ENCODE results near the gene PYDC1. TPM values are rescaled to one million over a fixed set of nuclear protein-coding genes. Genes with fewer than 3 reads are reported as not detected.

PYDC1 gene
- total and polyA plus RNA-seq, 10 of the 15 experiments (the other 5 are each of a cell fraction or from before 2014, with no cell fraction given) = not detected

GRCh38 chr16:31193874-31194273 lies 23.1 kb downstream of the PYDC1 start:
- no peaks in the 10 kb centered on the region for H4K20me1 ChIP-seq (ENCODE audit: control insufficient read depth, insufficient read depth)
- CTCF ChIA-PET = no interaction called here
- H3K9me3 ChIP-seq (replicated peaks; ENCODE audit: control insufficient read depth, insufficient read depth, low read length) = no peaks in the 10 kb centered on the region
- H3K36me3 ChIP-seq (ENCODE audit: control insufficient read depth in 2 of 2, insufficient read depth in 2 of 2, low read length in 1 of 2) = peaks cover 28 to 57% of the 10 kb centered on the region in 2 experiments
- DNase-seq (ENCODE audit: low read depth, low spot score) = no peak
- no peak overlapping the region for H3K9ac ChIP-seq (ENCODE audit: control insufficient read depth, insufficient read depth, low read length)
- no peak overlapping the region for H3K4me3 ChIP-seq
- peaks cover 4% of the 10 kb centered on the region for H3K4me1 ChIP-seq (ENCODE audit: control insufficient read depth, insufficient read depth, low read length)
- POLR2A ChIA-PET = interaction anchor here (0.9 kb wide), 1 partner anchor 10 kb away, joined by 3 read pairs; no protein-coding TSS in a partner anchor
- H3K27me3 ChIP-seq (replicated peaks in 1 of 2; ENCODE audit: control insufficient read depth in 2 of 2, insufficient read depth in 2 of 2, low read length in 1 of 2) = no peaks in the 10 kb centered on the region
- no peak for ATAC-seq
- WGBS (ENCODE audit: insufficient coverage, insufficient replicate concordance, low lambda C conversion rate, missing lambda C conversion rate) = 96% methylated on average over 2 of the region's 2 CpGs
- no peak for FAIRE-seq
- no peak overlapping the region for H2AFZ ChIP-seq (ENCODE audit: control insufficient read depth, low read depth, low read length)
- SMC1A ChIA-PET (ENCODE audit: uncharacterized antibody, unreplicated experiment) = interaction anchor here (0.7 kb wide), 1 partner anchor 12 kb away, joined by 3 read pairs; no protein-coding TSS in a partner anchor
- no peak for TF ChIP-seq GABPA (IDR thresholded peaks at IDR 0.05; ENCODE audit: low read depth)
- TF ChIP-seq PML (IDR thresholded peaks at IDR 0.05; ENCODE audit: low read length) = no peak
- TF ChIP-seq FOS (IDR thresholded peaks at IDR 0.05; ENCODE audit: borderline replicate concordance, extremely low read depth, insufficient read length) = no peak
- TF ChIP-seq, protein P1, sequence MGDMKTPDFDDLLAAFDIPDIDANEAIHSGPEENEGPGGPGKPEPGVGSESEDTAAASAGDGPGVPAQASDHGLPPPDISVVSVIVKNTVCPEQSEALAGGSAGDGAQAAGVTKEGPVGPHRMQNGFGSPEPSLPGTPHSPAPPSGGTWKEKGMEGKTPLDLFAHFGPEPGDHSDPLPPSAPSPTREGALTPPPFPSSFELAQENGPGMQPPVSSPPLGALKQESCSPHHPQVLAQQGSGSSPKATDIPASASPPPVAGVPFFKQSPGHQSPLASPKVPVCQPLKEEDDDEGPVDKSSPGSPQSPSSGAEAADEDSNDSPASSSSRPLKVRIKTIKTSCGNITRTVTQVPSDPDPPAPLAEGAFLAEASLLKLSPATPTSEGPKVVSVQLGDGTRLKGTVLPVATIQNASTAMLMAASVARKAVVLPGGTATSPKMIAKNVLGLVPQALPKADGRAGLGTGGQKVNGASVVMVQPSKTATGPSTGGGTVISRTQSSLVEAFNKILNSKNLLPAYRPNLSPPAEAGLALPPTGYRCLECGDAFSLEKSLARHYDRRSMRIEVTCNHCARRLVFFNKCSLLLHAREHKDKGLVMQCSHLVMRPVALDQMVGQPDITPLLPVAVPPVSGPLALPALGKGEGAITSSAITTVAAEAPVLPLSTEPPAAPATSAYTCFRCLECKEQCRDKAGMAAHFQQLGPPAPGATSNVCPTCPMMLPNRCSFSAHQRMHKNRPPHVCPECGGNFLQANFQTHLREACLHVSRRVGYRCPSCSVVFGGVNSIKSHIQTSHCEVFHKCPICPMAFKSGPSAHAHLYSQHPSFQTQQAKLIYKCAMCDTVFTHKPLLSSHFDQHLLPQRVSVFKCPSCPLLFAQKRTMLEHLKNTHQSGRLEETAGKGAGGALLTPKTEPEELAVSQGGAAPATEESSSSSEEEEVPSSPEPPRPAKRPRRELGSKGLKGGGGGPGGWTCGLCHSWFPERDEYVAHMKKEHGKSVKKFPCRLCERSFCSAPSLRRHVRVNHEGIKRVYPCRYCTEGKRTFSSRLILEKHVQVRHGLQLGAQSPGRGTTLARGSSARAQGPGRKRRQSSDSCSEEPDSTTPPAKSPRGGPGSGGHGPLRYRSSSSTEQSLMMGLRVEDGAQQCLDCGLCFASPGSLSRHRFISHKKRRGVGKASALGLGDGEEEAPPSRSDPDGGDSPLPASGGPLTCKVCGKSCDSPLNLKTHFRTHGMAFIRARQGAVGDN (IDR thresholded peaks at IDR 0.05) = no peak
- TF ChIP-seq BACH1 (IDR thresholded peaks at IDR 0.05; ENCODE audit: borderline replicate concordance) = no peak
- TF ChIP-seq, protein P2, sequence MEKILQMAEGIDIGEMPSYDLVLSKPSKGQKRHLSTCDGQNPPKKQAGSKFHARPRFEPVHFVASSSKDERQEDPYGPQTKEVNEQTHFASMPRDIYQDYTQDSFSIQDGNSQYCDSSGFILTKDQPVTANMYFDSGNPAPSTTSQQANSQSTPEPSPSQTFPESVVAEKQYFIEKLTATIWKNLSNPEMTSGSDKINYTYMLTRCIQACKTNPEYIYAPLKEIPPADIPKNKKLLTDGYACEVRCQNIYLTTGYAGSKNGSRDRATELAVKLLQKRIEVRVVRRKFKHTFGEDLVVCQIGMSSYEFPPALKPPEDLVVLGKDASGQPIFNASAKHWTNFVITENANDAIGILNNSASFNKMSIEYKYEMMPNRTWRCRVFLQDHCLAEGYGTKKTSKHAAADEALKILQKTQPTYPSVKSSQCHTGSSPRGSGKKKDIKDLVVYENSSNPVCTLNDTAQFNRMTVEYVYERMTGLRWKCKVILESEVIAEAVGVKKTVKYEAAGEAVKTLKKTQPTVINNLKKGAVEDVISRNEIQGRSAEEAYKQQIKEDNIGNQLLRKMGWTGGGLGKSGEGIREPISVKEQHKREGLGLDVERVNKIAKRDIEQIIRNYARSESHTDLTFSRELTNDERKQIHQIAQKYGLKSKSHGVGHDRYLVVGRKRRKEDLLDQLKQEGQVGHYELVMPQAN (conservative IDR thresholded peaks at IDR 0.05) = no peak
- no peak for TF ChIP-seq ZNF274 (IDR thresholded peaks at IDR 0.05; ENCODE audit: insufficient read depth, insufficient read length)
- TF ChIP-seq, protein P3, sequence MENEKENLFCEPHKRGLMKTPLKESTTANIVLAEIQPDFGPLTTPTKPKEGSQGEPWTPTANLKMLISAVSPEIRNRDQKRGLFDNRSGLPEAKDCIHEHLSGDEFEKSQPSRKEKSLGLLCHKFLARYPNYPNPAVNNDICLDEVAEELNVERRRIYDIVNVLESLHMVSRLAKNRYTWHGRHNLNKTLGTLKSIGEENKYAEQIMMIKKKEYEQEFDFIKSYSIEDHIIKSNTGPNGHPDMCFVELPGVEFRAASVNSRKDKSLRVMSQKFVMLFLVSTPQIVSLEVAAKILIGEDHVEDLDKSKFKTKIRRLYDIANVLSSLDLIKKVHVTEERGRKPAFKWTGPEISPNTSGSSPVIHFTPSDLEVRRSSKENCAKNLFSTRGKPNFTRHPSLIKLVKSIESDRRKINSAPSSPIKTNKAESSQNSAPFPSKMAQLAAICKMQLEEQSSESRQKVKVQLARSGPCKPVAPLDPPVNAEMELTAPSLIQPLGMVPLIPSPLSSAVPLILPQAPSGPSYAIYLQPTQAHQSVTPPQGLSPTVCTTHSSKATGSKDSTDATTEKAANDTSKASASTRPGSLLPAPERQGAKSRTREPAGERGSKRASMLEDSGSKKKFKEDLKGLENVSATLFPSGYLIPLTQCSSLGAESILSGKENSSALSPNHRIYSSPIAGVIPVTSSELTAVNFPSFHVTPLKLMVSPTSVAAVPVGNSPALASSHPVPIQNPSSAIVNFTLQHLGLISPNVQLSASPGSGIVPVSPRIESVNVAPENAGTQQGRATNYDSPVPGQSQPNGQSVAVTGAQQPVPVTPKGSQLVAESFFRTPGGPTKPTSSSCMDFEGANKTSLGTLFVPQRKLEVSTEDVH (IDR thresholded peaks at IDR 0.05; ENCODE audit: low read depth, partially characterized antibody) = no peak
- TF ChIP-seq POLR2AphosphoS5 (IDR thresholded peaks at IDR 0.05; ENCODE audit: low read length) = peak; percentile 45; the same call in 1 of the 2 replicates
- no peak for TF ChIP-seq CEBPB (IDR thresholded peaks at IDR 0.05; ENCODE audit: borderline replicate concordance in 1 of 2, low read depth in 2 of 2, low read length in 2 of 2)
- TF ChIP-seq POLR2AphosphoS2 (IDR thresholded peaks at IDR 0.05; ENCODE audit: low read depth, low read length) = 0 out of 2 replicates have a peak, but pooled peaks have one; percentile 31
- TF ChIP-seq POLR2A (IDR thresholded peaks at IDR 0.05; ENCODE audit: low read depth, low read length) = peak; percentile 59
- in situ Hi-C loops (cut with MboI) = no loop called here
- no peak overlapping the region for H3K4me2 ChIP-seq (ENCODE audit: control insufficient read depth, insufficient read depth)
- no TSS peak for BruUV-seq (replicated peaks)
- intact Hi-C loops (cut with micrococcal nuclease; ENCODE audit: unreplicated experiment) = no loop called here
- H3K27ac ChIP-seq (ENCODE audit: control insufficient read depth, insufficient read depth) = no peak overlapping the region
- RAD21 ChIA-PET (ENCODE audit: unreplicated experiment) = no interaction called here
- H3K79me2 ChIP-seq (ENCODE audit: control insufficient read depth, insufficient read depth, low read length) = peaks cover 8% of the 10 kb centered on the region

All from GM12878 (cell line).